Amniotic epithelial cell (primary cell): ENCODE data around the gene GMCL2.

Experiments used
- DNase-seq: peaks from one replicate; pipeline ENCODE4 v3.0.0-alpha.2; 2010; ENCODE audit warnings: low read depth

GMCL2 gene

DNA sequence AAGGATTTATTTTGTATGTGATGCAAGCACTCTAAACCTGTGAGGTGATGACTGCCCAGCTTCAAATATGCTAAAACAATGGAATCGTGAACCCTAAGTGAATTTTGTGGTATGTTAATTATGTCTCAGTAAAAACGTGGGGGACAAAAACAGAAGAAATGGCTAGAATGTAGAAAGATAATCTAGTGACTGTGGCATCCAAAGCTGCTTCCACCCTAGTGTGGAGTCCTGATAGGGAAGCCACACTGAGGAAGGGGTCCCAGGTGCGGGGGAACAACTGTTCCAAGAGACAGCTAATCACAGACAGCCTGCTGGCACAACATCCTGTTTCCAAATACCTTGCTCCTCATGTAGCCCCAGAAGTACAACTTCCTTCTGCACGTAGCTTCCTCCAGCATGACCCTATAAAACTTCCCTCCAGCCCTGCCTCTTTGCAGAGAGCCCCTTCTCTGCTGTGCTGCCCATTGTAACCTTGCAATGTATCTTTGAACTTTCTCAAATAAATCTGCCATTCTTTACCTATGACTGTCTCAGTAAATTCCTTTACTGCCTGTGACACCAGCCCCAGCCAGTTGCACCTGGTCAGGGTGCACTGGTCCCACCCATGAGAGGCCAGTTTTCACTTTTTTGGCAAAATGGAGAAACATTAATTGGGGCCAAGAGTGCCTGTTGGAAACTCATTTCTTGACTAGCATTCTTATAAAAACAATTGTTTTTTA lies 4.9 kb downstream of the GMCL2 start:
- no peak for DNase-seq

DNA sequence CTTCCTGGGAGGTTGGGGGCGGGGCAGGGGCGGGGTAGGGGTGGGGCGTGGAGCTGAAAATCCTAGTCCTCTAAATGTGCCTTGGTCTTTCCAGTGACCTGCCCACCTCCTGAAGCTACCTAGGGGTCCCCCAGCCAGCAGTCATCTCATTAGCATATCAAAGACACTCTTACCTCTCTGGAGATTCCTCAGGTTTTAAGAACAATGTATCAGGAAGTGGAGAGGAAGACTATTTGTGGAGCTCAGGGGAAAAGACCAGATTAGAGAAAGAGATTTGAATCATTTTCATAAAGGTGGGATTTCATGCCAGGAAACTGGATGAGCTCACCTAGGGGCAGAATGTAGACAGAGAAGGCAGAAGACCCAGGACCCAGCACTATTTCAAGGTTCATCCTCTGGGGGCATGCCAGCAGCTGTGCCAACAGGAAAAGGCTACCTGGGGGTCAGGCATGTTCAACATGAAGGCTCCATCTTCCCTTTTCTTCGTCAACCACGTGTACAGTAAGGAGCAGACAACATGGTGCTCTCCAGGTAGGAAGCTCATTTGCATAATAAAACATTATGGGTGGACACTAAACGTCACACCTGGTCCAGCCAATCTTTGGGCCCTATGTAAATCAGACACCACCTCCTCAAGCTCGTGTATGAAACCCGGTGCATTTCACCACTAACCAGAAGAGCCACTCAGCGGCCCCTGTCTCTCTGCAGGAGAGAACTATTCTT lies 6.9 kb downstream of the GMCL2 start:
- DNase-seq = no peak

DNA sequence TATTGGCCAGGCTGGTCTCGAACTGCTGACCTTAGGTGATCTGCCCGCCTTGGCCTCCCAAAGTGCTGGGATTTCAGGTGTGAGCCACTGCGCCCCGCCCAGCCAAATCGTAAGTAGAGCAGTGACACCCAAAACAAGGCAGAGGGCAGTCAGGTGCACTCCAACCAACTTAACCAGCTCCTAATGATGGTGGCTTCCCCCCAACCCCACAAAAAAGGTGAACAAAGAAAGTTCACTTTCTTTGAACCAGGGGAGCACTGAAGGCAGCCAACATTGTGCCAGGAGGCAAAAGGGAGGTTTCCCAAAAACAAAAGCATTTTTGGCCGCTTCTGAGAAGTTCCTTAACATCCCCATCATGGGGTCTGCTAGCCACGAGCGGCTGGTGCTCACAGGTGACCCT lies 9.6 kb downstream of the GMCL2 start:
- no peak for DNase-seq

DNA sequence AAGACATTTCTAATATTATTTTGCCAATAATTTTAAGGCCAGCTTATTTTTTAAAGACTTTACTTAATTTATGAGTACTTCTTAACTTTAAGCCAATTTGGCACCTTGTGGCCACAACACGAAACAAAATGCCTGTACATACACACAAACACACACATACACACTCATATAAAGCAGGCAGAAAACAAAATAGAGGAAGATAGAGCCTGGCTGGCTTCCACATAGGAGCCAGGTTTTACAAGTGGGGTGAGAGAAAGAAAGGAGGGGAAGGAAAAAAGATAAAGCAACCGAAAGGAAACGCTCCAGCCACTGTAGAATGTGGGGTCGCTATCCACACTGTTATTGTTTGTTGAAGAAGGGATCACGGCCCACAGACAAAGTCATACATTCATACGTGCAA lies 10.4 kb downstream of the GMCL2 start:
- DNase-seq = no peak

DNA sequence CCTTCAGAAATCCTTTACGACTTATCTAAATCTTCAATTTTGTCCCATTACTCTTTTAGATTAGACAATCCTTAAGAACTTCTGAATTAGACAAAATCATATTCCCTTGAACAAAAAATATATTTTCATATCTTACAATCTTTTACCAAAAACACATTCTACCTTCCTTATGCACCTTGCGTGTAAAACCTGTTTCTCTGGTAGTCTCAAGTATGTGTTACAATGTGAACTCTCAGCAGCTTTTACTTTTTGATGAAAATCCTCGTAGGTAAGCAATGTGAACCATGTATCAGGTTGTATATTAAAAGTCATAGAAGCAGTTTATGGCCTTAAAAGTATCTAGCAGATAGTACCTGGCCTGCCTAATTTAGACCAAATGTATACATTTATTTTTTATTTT lies 12.7 kb downstream of the GMCL2 start:
- DNase-seq = no peak

DNA sequence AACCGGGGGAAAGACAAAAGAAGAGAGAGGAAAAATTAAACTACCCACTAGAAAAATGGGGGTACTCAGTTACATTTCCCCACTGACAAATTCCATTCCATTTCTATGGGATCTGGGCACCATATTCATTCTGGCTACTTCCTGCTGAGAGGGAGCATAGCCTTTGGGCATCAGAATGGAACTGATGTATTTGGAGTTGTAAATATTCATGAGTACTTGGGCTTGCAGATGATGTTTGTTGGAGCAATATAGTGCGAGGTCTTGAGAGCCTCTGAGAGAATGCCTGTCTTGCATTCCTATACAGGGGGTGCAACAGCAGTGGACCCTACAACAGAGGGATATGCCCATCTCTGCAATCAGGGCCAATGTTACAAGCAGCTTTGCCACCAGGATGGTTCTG lies 16.7 kb downstream of the GMCL2 start:
- DNase-seq = no peak

DNA sequence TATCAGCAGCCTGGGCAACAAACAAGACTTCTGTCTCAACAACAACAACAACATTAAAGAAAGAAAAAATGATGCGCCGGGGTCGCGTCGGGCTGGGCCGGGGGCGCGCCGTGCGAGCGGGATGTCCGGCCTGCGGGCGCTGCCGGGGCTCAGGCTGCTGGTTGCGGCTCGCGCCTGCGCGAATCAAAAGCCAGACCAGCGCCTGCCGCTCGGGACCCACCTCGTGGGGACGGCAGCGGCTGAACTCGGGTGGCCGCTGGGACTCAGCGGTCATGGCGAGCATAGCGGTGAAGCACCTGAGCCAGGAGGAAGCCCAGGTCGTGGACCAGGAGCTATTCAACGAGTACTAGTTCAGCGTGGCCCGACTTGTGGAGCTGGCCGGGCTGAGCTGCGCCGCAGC lies 21.6 kb downstream of the GMCL2 start:
- no peak for DNase-seq

DNA sequence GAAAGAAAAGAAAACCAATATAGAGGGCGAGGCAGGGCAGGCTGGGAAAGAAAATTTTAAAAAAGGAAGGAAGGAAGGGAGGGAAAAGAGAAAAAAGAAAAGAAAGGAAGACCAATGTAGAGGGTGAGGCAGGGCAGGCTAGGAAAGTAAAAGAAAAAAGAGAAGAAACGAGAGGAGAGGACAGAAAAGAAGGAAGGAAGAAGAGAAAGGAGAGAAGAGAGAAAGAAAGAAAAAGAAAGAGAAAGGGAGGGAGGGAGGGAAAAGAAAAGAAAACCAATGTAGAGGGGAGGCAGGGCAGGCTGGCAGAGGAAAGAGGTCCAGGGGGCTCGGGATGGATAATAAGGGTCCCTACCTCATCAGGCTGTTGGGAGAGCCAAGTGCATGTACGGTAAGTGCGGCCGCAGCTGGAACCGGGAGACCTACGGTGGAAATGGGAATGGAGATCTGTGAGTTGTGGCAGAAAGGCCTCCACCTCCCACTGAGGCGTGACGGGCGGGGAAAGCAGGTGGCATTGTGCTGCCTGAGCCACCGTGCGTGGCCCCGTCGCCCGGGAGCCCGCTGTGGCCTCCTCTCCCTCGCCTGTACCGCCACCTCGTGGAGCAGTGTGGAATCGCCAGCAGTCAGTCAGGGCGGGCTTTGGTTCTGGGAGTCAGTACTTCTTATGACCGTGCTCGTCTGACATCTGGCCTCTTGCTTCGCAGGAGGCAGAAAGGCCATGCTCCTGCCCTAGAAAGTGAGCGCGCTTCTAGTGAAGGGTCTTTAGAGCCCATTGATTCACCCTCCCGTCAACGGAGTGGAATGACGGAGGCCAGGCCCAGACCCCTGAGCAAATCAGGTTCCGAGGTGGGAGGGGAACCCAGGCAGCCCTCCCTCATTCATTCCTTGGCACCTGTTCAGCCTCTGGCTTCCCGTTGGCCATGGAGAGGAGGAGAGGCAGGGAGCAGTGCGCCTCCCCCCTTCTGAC lies 23.1 kb downstream of the GMCL2 start:
- peak; percentile 37 for DNase-seq

DNA sequence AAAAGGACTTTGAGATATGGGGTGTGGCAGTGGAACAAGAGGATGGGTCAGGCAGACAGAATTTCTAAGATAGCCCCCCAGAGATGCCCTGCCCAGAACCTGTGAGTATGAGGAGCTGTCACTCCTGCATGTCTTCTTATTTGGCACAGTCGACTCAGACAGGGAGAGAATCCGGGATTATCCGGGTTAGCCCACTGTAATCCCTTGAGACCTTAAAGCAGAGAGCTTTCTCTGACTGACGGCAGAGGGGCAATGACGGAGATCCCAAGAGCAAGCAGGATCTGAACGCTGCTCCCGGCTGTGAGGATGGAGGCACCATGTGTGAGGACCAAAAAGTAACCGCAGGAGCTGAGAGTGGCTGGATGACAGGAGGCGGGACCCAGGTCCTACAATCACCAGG lies 24.7 kb downstream of the GMCL2 start:
- no peak for DNase-seq

DNA sequence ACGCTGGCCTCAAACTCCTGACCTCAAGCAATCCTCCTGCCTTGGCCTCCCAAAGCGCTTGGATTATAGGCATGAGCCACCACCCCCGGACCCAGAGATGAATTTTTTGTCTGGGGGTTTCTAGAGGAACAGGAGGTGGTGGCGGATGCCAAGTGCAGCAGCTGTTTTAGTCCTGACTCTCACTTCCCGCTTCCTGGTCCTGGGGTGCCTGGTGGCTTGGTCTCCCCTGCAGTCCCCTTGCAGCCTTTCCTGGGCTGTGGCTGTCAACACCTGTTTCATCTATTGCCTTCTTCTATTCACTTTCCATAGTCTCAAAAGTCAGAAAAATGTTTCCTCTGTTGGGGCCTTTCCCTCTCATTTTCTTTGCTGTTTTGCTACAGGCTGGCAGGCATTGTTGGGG lies 27.0 kb downstream of the GMCL2 start:
- no peak for DNase-seq

DNA sequence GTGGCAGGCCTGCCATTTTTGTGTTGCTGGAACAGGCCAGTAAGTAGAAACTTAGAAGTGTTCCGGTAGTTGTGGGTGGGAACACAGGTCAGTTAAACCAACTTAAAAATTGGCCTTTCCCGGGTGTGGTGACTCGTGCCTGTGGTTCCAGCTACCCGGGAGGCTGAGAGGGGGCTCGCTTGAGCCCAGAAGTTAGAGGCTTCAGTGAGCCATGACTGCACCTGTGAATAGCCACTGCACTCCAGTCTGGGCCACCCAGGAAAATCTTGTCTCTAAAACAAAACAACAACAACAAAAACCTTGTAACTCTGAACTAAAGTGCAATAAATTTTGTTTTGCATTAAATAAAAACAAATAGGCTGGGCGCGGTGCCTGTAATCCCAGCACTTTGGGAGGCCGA lies 32.1 kb downstream of the GMCL2 start:
- no peak for DNase-seq

DNA sequence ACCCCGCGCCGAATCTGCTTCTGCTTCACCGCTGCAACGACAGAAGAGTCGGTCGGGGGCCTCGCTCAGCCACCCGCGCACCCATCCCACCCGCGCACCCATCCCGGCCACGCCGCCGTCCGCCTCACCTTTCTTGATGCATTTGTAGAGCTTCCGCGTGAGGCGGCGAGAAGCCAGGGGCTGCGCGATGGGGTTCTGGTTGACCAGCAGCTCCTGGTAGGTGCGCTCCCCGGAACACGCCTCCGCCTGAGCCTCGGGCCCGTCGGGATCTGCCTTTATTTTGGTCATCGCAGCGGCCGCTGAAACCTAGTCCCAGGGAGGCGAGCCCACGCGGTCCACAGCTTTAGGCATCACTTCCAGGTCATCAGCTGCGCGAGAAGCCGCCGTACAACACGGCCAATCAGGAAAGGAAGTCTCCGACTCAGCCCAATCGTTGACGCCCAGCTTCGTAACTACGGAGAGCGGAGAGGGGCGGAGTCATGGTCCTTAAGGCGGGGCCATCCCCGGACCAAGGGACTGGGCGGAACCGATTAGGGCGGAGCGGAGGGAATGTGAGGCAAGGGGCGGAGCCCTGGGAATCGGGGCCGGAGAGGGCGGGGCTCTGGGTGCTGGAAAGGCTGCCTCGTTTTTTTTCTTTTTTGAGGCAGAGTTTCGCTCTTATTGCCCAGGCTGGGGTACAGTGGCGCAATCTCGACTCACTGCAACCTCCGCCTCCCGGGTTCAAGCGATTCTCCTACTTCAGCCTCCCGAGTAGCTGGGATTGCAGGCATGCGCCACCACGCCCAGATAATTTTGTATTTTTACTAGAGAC lies 33.4 kb downstream of the GMCL2 start, which contains the start of gene NHP2:
Gene NHP2, minus strand, starts transcription at position 356 of the 811 bp plus-strand sequence. Its CDS starts 68 bp downstream, at position 288.
- peak; percentile 98 for DNase-seq

DNA sequence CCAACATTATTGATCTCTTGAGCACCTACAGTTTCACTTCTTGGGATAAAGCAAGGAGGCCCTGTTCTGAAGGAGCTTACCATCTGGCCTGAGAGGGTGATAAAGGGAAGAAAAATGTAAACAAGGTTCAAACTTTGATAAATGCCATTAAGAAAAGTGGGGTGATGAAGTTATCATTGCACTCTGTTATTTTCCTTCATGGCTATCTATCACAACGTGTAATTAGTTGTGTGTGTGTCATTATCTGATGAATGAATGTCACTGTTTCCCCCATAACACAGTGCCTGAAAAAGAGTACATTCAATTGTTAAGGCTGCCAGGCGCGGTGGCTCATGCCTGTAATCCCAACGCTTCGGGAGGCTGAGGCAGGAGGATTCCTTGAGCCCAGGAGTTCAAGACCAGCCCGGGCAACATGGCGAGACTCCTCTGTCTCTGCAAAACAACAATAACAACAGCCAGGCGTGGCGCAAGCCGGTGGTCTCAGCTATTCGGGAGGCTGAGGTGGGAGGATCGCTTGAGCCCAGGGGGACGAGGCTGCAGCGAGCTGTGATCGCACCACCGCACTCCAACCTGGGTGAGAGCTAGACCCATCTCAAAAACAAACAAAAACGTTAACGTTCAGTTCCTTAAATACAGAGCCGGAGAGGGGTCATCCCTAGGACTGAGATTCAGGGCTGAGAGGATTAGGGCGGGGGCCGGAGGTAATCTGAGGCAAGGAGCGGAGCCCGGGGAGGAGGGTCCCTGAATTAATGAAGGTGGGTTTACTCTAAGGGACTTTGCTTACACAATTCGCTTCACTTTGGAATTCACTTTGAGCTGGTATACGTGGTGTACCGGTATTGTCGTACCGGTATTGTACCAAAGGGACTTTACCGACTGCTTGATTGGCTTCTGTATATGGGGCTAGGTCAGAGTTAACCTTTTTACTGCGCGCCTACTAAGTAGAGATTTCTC lies 34.4 kb downstream of the GMCL2 start:
- DNase-seq = no peak

DNA sequence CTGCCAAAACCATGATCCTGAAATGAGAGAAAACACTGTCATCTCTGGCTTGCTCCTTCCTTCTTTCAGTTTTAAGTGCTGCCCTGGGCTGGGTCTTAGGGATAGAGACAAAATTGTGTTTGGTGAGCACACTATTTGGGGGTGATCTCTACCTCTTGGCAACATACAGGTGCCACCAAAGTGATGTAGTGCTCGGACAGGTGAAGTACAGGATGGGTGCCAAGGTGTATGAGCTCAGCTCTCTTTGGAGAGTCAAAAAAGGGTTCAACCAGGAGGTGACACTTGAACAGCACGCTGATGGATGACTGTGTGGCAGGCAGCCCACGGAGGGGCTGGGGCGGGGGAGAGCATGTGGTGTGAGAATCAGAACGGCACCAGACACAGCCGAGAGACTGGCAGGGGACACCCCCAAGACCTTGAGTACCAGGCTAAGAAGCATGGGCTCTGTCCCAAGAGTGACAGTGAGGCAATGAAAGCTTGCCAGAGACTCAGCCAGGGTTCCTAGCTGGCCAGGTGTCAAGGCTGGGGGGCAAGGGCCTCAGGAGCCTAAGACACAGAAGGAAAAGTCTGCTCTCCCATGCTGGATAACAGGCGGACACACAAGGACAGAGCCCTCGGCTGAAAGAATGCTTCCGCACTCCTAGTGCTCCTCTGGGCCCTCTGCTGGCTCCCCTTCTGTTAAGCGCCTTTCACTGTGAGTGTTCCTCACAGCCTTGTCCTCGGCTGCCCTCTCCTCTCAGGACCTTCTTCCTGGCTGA lies 36.0 kb downstream of the GMCL2 start:
- no peak for DNase-seq

DNA sequence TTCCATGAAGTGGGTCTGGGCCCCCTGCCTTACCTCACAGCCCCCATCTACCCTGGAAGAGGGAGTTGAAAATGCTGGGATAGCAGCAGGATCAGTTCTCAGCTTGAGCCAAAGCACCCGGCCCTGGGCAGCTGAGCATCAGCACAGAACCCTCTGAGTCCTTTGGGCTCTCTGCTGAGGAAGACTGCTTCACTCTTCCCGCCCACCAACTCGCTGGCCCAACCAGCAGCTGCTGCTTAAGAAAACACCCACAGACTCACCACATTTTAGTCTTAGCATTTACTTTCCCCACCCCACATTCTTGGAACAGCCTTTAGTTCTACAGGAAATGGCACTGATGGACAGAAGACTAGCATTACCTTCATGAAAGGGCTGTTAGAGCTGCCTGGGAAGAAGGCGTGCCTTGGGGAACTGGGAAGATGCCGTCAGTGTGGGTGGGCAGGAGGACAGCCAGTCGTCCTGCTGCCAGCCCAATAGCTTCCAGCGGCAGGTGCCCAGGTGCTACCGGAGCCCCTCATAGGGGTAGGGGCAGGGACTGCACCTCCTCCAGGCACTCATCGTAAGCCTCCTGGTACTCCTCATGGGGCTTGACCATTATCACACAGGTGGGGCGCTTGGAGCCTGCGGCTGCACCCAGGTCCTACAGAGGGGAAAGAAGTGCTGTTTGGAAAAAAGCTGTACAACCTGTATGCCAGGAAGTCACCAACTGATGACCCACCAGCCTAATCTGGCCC lies 37.8 kb downstream of the GMCL2 start:
- DNase-seq = no peak

DNA sequence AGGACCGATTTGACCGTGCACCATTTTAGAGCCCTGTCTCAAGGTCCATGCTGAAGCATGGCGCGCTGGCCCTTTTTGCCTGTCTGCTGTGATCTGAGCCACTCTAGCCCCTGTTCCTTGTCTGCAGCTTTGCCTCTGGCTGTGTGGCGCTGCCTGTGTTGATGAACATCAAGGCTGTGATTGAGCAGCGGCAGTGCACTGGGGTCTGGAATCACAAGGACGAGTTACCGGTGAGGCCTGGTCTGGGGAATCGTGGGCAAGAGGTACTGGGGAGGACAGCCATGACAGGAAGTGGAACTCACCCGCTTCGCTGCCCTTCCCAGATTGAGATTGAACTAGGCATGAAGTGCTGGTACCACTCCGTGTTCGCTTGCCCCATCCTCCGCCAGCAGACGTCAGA lies 39.8 kb downstream of the GMCL2 start:
- DNase-seq = no peak

DNA sequence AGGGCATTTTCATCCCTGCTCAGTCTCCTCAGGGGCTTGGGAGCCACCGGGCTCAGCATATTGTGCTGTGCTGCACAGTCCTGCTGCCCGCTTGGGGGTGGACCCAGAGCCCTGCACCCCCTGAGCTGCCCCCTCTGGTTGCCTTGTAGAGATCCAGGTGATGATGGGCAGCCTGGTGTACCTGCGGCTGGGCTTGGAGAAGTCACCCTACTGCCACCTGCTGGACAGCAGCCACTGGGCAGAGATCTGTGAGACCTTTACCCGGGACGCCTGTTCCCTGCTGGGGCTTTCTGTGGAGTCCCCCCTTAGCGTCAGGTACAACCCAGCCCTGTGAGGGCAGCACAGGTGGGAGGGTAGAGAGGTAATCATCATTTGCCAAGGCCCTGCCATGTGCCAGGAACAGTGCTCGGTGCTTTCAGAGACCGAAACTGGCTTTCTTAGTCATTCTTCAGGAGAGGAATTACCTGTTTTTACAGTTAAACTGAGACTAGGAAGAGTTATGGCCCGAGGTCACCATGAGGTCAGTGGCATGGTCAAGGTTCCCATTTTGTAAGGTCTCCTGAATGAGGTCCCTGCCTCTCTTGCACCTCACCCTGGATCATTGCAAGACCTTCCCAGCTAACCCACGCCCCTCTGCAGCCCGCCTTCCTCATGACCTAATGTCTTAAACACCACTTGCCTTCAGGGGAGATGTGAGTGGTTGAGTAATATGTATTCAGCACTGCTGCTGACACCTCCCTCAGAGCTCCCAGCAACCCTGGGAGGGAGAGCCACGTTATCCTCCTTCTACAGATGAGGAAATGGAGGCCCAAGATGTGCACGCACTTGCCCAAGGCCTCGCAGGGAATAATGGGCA lies 41.0 kb downstream of the GMCL2 start:
- DNase-seq = peak; percentile 49

DNA sequence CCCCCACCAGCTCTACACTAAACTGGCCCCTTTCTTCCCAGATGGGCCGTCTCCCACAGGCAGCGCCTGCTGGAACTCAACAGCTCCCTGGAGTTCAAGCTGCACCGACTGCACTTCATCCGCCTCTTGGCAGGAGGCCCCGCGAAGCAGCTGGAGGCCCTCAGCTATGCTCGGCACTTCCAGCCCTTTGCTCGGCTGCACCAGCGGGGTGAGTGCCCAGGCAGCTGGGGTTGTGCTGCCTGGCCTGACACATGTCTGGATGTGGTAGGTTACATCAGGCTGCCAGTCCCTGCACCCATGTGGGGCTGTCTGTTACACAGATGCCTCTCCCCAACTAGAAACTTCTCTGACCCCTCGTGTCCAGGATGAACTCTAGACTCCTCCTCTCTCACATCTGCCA lies 43.3 kb downstream of the GMCL2 start:
- DNase-seq = no peak
